HEK293 (cell line): Measurements from ENCODE around the gene OLA1.

Experiments used
- CTCF ChIA-PET: fragments of 350-600 bp; formaldehyde crosslinking; extraction: SDS; loops from one replicate; lab custom pipeline; 2021; ENCODE audit warnings: antibody characterized with exemption; lab: Yijun Ruan, JAX
- POLR2A ChIA-PET: fragments of 300-600 bp; formaldehyde crosslinking; extraction: SDS; loops from one replicate; lab custom pipeline; 2020; ENCODE audit warnings: antibody characterized with exemption, inconsistent platforms; lab: Yijun Ruan, JAX
- H3K27ac ChIP-seq: fragments of 200-500 bp; sonication (Bioruptor generic); 2 replicates; pipeline ENCODE4 v1.5.1; 2014; ENCODE audit warnings: low read depth, low read length, control low read depth, inconsistent platforms; ENCODE audit errors: extremely low read depth
- H3K36me3 ChIP-seq, 2 experiments: fragments of 200-500 bp in 1 of 2; sonication (Bioruptor generic) in 1 of 2; 1 replicate in 1 of 2; 2 replicates in 1 of 2; pipeline ENCODE4 v1.5.1; 2014 to 2017; ENCODE audit warnings: inconsistent platforms in 2 of 2, low read length in 2 of 2; ENCODE audit not compliant: control insufficient read depth in 2 of 2, insufficient read depth in 1 of 2
- H3K4me1 ChIP-seq: fragments of 200-500 bp; sonication (Bioruptor generic); 2 replicates; pipeline ENCODE4 v1.5.1; 2014; ENCODE audit warnings: mild to moderate bottlenecking, low read length, inconsistent platforms; ENCODE audit not compliant: control insufficient read depth, insufficient read depth
- H3K4me3 ChIP-seq: 2 replicates; pipeline ENCODE4 v1.5.1; 2011; ENCODE audit warnings: low read depth, mild to moderate bottlenecking, control low read depth, low read length, moderate library complexity
- H3K9me3 ChIP-seq: fragments of 200-500 bp; sonication (Bioruptor generic); 2 replicates; pipeline ENCODE4 v1.5.1; 2014; ENCODE audit warnings: low read depth, low read length, inconsistent platforms; ENCODE audit not compliant: control insufficient read depth, insufficient read depth
- KLF7 ChIP-seq: fragments of 450-650 bp; formaldehyde crosslinking; IDR thresholded peaks from 2 replicates; pipeline ENCODE4 v1.5.1; 2016; ENCODE audit warnings: missing biosample characterization, missing genetic modification characterization, borderline replicate concordance
- SP2 ChIP-seq: fragments of 450-650 bp; formaldehyde crosslinking; IDR thresholded peaks from 2 replicates; pipeline ENCODE4 v1.5.1; 2016; ENCODE audit warnings: missing biosample characterization, missing genetic modification characterization
- TRIM28 ChIP-seq: IDR thresholded peaks from 2 replicates; pipeline ENCODE4 v1.6.1; 2011; ENCODE audit warnings: low read length, control low read depth, borderline replicate concordance
- YY2 ChIP-seq: fragments of 450-650 bp; formaldehyde crosslinking; IDR thresholded peaks from 2 replicates; pipeline ENCODE4 v1.5.1; 2016; ENCODE audit warnings: missing biosample characterization, missing genetic modification characterization
- ZNF175 ChIP-seq: fragments of 450-650 bp; formaldehyde crosslinking; IDR thresholded peaks from 2 replicates; pipeline ENCODE4 v1.5.1; 2016; ENCODE audit warnings: missing biosample characterization, missing genetic modification characterization
- ZNF2 ChIP-seq: fragments of 450-650 bp; formaldehyde crosslinking; IDR thresholded peaks from 2 replicates; pipeline ENCODE4 v1.5.1; 2016; ENCODE audit warnings: missing biosample characterization, missing genetic modification characterization
- ZNF266 ChIP-seq: fragments of 450-650 bp; formaldehyde crosslinking; IDR thresholded peaks from 2 replicates; pipeline ENCODE4 v1.5.1; 2016; ENCODE audit warnings: missing biosample characterization, missing genetic modification characterization, low read depth
- ZNF280D ChIP-seq: fragments of 450-650 bp; formaldehyde crosslinking; IDR thresholded peaks from 2 replicates; pipeline ENCODE4 v1.5.1; 2016; ENCODE audit warnings: missing biosample characterization, missing genetic modification characterization
- ZNF341 ChIP-seq: fragments of 450-650 bp; formaldehyde crosslinking; IDR thresholded peaks from 2 replicates; pipeline ENCODE4; 2016; ENCODE audit warnings: low read depth, missing biosample characterization, missing genetic modification characterization
- ZNF350 ChIP-seq: fragments of 450-650 bp; formaldehyde crosslinking; IDR thresholded peaks from 2 replicates; pipeline ENCODE4 v1.5.0; 2017; ENCODE audit warnings: missing biosample characterization, mild to moderate bottlenecking, missing genetic modification characterization
- ZNF404 ChIP-seq: fragments of 450-650 bp; formaldehyde crosslinking; IDR thresholded peaks from 2 replicates; pipeline ENCODE4 v1.5.1; 2017; ENCODE audit warnings: missing biosample characterization, missing genetic modification characterization
- ZNF423 ChIP-seq: fragments of 450-650 bp; formaldehyde crosslinking; IDR thresholded peaks from 2 replicates; pipeline ENCODE4 v1.5.1; 2016; ENCODE audit warnings: missing biosample characterization, missing genetic modification characterization
- ZNF473 ChIP-seq: fragments of 450-650 bp; formaldehyde crosslinking; IDR thresholded peaks from 2 replicates; pipeline ENCODE4 v1.5.1; 2017; ENCODE audit warnings: missing biosample characterization, missing genetic modification characterization
- ZNF513 ChIP-seq: fragments of 450-650 bp; IDR thresholded peaks from 2 replicates; pipeline ENCODE4 v1.5.1; 2018; ENCODE audit warnings: missing biosample characterization, missing genetic modification characterization
- ZNF514 ChIP-seq: fragments of 450-650 bp; formaldehyde crosslinking; IDR thresholded peaks from 2 replicates; pipeline ENCODE4 v1.5.1; 2016; ENCODE audit warnings: missing biosample characterization, missing genetic modification characterization
- ZNF660 ChIP-seq: fragments of 450-650 bp; IDR thresholded peaks from 2 replicates; pipeline ENCODE4 v1.5.1; 2018; ENCODE audit warnings: missing biosample characterization, mild to moderate bottlenecking, missing genetic modification characterization
- ZNF701 ChIP-seq: fragments of 450-650 bp; formaldehyde crosslinking; IDR thresholded peaks from 2 replicates; pipeline ENCODE4 v1.5.1; 2016; ENCODE audit warnings: missing biosample characterization, missing genetic modification characterization
- ZNF785 ChIP-seq: fragments of 450-650 bp; formaldehyde crosslinking; IDR thresholded peaks from 2 replicates; pipeline ENCODE4 v1.5.1; 2016; ENCODE audit warnings: missing biosample characterization, missing genetic modification characterization
- TF ChIP-seq, protein P1 (sequence below): fragments of 450-650 bp; formaldehyde crosslinking; IDR thresholded peaks from 2 replicates; pipeline ENCODE4 v1.5.1; 2016; ENCODE audit warnings: missing biosample characterization, missing genetic modification characterization, borderline replicate concordance
- TF ChIP-seq, protein P2 (sequence below): fragments of 450-650 bp; formaldehyde crosslinking; IDR thresholded peaks from 2 replicates; pipeline ENCODE4 v1.5.1; 2017; ENCODE audit warnings: missing biosample characterization, missing genetic modification characterization

OLA1 gene

DNA sequence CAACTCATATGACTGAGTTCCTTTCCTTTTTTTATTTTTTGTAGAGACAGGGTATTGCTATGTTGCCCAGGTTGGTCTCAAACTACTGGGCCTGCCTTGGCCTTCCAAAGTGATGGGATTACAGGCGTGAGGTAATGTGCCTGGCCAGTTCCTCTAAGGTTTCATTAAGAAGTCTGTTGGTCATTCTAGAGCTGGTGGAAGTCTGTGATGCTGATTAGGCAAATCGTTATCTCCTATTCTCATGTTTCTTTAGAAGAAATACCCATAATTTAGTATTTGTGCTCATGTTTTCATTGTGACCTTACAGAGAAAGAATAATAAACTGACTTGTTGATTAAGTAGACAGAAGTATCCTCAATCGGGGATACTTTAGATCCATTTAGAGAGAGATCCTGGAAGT, 177.0 kb downstream of the OLA1 start:
- ChIA-PET CTCF (interaction anchor here (0.7 to 1.0 kb wide), 2 partner anchors 31 to 55 kb away, joined by 4 to 5 read pairs; no protein-coding TSS in a partner anchor), POLR2A (no interaction called here)
- H3K9me3 ChIP-seq: no peaks in the 10 kb centered on the region
- H3K4me3 ChIP-seq: no peak overlapping the region
- TF ChIP-seq ZNF2 (tag by site-specific recombination) (no peak), ZNF404 (tag by site-specific recombination) (no peak), TRIM28 (no peak), ZNF785 (tag by site-specific recombination) (no peak), ZNF473 (tag by site-specific recombination) (no peak), ZNF350 (tag by site-specific recombination) (no peak), SP2 (tag by site-specific recombination) (no peak), ZNF341 (tag by site-specific recombination) (no peak), ZNF514 (tag by site-specific recombination) (no peak), YY2 (no peak), ZNF423 (tag by site-specific recombination) (no peak), KLF7 (tag by site-specific recombination) (no peak), ZNF513 (tag by site-specific recombination) (no peak), ZNF280D (tag by site-specific recombination) (no peak), ZNF175 (tag by site-specific recombination) (no peak), ZNF660 (tag by site-specific recombination) (no peak), ZNF701 (tag by site-specific recombination) (no peak), ZNF266 (no peak)
- TF ChIP-seq, protein P1, sequence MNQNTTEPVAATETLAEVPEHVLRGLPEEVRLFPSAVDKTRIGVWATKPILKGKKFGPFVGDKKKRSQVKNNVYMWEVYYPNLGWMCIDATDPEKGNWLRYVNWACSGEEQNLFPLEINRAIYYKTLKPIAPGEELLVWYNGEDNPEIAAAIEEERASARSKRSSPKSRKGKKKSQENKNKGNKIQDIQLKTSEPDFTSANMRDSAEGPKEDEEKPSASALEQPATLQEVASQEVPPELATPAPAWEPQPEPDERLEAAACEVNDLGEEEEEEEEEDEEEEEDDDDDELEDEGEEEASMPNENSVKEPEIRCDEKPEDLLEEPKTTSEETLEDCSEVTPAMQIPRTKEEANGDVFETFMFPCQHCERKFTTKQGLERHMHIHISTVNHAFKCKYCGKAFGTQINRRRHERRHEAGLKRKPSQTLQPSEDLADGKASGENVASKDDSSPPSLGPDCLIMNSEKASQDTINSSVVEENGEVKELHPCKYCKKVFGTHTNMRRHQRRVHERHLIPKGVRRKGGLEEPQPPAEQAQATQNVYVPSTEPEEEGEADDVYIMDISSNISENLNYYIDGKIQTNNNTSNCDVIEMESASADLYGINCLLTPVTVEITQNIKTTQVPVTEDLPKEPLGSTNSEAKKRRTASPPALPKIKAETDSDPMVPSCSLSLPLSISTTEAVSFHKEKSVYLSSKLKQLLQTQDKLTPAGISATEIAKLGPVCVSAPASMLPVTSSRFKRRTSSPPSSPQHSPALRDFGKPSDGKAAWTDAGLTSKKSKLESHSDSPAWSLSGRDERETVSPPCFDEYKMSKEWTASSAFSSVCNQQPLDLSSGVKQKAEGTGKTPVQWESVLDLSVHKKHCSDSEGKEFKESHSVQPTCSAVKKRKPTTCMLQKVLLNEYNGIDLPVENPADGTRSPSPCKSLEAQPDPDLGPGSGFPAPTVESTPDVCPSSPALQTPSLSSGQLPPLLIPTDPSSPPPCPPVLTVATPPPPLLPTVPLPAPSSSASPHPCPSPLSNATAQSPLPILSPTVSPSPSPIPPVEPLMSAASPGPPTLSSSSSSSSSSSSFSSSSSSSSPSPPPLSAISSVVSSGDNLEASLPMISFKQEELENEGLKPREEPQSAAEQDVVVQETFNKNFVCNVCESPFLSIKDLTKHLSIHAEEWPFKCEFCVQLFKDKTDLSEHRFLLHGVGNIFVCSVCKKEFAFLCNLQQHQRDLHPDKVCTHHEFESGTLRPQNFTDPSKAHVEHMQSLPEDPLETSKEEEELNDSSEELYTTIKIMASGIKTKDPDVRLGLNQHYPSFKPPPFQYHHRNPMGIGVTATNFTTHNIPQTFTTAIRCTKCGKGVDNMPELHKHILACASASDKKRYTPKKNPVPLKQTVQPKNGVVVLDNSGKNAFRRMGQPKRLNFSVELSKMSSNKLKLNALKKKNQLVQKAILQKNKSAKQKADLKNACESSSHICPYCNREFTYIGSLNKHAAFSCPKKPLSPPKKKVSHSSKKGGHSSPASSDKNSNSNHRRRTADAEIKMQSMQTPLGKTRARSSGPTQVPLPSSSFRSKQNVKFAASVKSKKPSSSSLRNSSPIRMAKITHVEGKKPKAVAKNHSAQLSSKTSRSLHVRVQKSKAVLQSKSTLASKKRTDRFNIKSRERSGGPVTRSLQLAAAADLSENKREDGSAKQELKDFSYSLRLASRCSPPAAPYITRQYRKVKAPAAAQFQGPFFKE (tag by site-specific recombination): no peak
- TF ChIP-seq, protein P2, sequence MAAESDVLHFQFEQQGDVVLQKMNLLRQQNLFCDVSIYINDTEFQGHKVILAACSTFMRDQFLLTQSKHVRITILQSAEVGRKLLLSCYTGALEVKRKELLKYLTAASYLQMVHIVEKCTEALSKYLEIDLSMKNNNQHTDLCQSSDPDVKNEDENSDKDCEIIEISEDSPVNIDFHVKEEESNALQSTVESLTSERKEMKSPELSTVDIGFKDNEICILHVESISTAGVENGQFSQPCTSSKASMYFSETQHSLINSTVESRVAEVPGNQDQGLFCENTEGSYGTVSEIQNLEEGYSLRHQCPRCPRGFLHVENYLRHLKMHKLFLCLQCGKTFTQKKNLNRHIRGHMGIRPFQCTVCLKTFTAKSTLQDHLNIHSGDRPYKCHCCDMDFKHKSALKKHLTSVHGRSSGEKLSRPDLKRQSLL (tag by site-specific recombination): no peak
- no peak overlapping the region for H3K27ac ChIP-seq
- H3K4me1 ChIP-seq: no peaks in the 10 kb centered on the region
- H3K36me3 ChIP-seq: peaks cover 0 to 20% of the 10 kb centered on the region in 2 experiments; a peak in 1 of 3 replicates
